Activated CD4-positive, alpha-beta memory T cell treated with anti-CD3 and anti-CD28 coated beads, Interleukin-2, amount 10 ng/mL, durations not matched to agents 7 days and 5 days (primary cell): ENCODE measurements around the gene SLC25A1. TPM values are rescaled to one million over a fixed set of nuclear protein-coding genes. Genes with fewer than 3 reads are reported as not detected.
"Not testable (repeated sequence)": the region's sequence is repeated elsewhere in the genome, so short reads cannot be mapped to it uniquely, and the experiment has no call there.

ENCODE experiments used
- CTCF ChIA-PET: fragments of 350-600 bp; sonication (Branson Sonifier 250); formaldehyde crosslinking; loops from one replicate; lab custom pipeline; 2021; ENCODE audit warnings: antibody characterized with exemption, inconsistent platforms; lab: Charles Lee
- POLR2A ChIA-PET: fragments of 350-600 bp; sonication (Branson Sonifier 250); formaldehyde crosslinking; loops from one replicate; lab custom pipeline; 2021; ENCODE audit warnings: antibody characterized with exemption; lab: Charles Lee
- DNase-seq: peaks from one replicate; pipeline ENCODE4 v3.0.0-alpha.2; 2020
- H3K27ac Mint-ChIP-seq: one replicate; pipeline ENCODE4 v1.8.0; 2021; ENCODE audit warnings: mild to moderate bottlenecking, mixed read lengths
- H3K27me3 Mint-ChIP-seq: one replicate; pipeline ENCODE4 v1.8.0; 2021; ENCODE audit warnings: mixed read lengths
- H3K36me3 Mint-ChIP-seq: one replicate; pipeline ENCODE4 v1.8.0; 2021; ENCODE audit warnings: low read depth, mixed read lengths
- H3K4me1 Mint-ChIP-seq: one replicate; pipeline ENCODE4 v1.8.0; 2021; ENCODE audit warnings: mixed read lengths
- H3K4me3 Mint-ChIP-seq: one replicate; pipeline ENCODE4 v1.8.0; 2021; ENCODE audit warnings: mild to moderate bottlenecking, mixed read lengths
- H3K9me3 Mint-ChIP-seq: one replicate; pipeline ENCODE4 v1.8.0; 2021; ENCODE audit warnings: mixed read lengths
- total RNA-seq, 2 experiments: library from RNA; stranded (reverse); gene quantifications; one replicate each; pipeline ENCODE4 v1.2.3, GENCODE V29; 2021

Gene SLC25A1
- total RNA-seq, 2 experiments from 2014 or later = 62.3 to 63.2 TPM

DNA sequence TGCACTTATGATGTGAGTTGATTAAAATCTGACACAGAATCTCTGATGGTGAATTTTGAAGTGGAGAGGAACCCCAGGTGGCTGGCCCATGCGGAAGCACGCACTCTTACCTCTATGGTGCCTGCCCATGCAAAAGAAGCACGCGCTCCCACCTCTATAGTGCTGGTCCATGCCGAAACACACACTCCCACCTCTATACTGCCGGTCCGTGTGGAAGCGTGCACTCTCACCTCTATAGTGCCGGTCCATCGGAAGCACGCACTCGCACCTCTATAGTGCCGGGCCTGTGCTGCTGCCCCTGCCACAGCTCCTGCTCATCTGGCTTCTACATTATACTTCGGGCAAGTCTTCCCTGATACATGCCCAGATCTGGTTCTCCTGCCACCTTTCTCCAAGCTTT is 36.8 kb upstream of the SLC25A1 start:
- CTCF ChIA-PET = interaction anchor here (0.5 kb wide), 1 partner anchor 10 kb away, joined by 3 read pairs; no protein-coding TSS in a partner anchor
- Mint-ChIP-seq H3K4me3 (no peak overlapping the region), H3K9me3 (no peaks in the 10 kb centered on the region), H3K36me3 (no peaks in the 10 kb centered on the region), H3K27ac (no peak overlapping the region), H3K4me1 (peaks cover 4% of the 10 kb centered on the region), H3K27me3 (peaks cover 16% of the 10 kb centered on the region)
- POLR2A ChIA-PET = no interaction called here
- no peak for DNase-seq

DNA sequence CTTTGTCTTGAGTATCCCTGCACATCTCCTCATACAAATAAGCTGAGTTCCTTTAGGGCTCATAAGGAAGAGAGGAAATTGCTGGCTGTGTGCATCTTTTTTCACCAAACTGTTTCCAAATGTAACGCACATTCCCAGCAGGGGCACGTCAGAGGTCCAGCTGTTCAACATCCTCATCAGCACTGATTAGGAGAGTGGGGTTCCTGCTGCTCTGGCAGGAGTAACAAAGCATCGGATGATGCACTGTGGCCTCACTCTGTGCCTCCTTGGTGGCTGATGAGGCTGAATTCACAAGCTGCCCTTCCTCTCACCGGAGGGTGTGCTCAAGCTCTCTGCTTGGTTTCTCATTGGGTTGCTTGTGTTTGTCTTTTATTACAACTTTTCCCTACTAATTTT is 35.5 kb upstream of the SLC25A1 start:
- no peaks in the 10 kb centered on the region for H3K9me3 Mint-ChIP-seq
- ChIA-PET POLR2A (no interaction called here), CTCF (no interaction called here)
- H3K4me1 Mint-ChIP-seq = peaks cover 4% of the 10 kb centered on the region
- no peaks in the 10 kb centered on the region for H3K36me3 Mint-ChIP-seq
- no peak overlapping the region for H3K4me3 Mint-ChIP-seq
- H3K27ac Mint-ChIP-seq = no peak overlapping the region
- H3K27me3 Mint-ChIP-seq = peaks cover 24% of the 10 kb centered on the region
- no peak for DNase-seq

DNA sequence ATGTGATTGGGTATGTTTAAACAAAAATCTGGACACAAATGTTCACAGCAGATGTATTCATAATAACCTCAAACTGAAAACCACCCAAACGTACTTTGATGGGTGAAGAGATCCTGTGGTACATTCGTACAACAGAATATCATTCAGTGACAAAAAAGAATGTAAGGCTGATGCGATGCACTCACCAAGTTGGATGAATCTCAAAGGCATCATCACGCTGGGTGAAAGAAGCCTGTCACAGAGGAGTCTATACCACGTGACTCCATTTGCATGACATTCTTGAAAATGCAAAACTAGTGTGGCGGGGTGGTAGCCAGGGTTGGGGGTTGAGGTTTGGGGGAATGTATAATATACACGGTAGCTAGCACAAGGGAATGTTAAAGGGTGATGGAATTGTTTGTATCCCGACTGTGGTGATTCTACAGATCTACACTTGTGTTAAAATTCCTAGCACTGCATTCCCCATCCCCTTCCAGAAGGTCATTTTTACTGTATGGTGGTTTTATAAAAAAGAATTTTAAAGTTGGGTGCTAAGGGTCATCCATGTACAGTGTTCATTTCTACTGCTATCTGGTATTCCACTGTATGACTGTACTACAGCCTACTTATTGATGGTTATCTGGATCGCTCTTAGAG is 35.0 kb upstream of the SLC25A1 start:
- Mint-ChIP-seq H3K27ac (no peak overlapping the region), H3K27me3 (peaks cover 26% of the 10 kb centered on the region), H3K36me3 (no peaks in the 10 kb centered on the region), H3K4me3 (no peak overlapping the region), H3K9me3 (no peaks in the 10 kb centered on the region), H3K4me1 (peaks cover 4% of the 10 kb centered on the region)
- DNase-seq = no peak
- POLR2A ChIA-PET = no interaction called here
- CTCF ChIA-PET = no interaction called here

DNA sequence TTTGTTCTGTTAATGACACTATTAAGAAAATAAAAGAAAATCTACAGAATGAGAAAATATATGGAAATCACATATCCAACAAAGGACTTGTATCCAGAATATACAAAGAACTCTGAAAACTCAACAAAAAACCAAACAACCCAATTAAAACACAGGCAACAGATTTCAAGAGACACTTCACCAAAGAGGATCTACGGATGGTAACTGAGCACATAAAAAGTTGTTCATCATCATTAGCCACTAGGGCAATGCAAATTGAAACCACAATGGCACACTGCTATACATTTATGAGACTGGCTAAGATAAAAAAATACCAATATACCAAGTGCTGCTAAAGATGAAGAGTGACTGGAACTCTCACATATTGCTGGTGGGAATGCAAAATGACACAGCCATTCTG is 34.5 kb upstream of the SLC25A1 start:
- ChIA-PET CTCF (no interaction called here), POLR2A (no interaction called here)
- peaks cover 28% of the 10 kb centered on the region for H3K27me3 Mint-ChIP-seq
- no peak for DNase-seq
- no peak overlapping the region for H3K27ac Mint-ChIP-seq
- H3K36me3 Mint-ChIP-seq = no peaks in the 10 kb centered on the region
- H3K4me1 Mint-ChIP-seq = peaks cover 3% of the 10 kb centered on the region
- no peak overlapping the region for H3K4me3 Mint-ChIP-seq
- H3K9me3 Mint-ChIP-seq = no peaks in the 10 kb centered on the region

DNA sequence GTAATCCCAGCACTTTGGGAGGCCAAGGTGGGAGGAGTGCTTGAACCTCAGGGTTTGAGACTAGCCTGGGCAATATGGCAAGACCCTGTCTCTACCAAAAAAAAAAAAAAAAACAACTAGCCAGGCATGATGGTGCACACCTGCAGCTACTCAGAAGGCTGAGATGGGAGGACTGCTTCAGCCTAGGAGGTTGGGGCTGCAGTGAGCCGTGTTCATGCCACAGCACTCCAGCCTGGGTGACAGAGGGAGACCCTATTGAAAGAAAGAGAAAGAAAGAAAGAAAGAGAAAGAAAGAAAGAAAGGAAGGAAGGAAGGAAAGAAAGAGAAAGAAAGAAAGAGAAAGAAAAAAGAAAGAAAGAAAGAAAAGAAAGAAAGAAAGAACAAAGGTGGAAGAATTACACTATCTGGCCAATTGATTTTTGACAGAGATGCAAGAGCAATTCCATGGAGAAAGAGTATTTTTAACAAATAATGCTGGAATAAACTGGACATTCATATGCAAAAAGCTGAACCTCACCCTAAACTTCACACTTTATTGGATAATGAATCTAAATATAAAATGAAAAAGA is 33.9 kb upstream of the SLC25A1 start:
- ChIA-PET POLR2A (no interaction called here), CTCF (interaction anchor here (0.7 kb wide), 1 partner anchor 28 kb away, joined by 3 read pairs; no protein-coding TSS in a partner anchor)
- Mint-ChIP-seq H3K27me3 (peaks cover 28% of the 10 kb centered on the region), H3K36me3 (no peaks in the 10 kb centered on the region), H3K4me3 (no peak overlapping the region), H3K27ac (no peak overlapping the region), H3K4me1 (no peaks in the 10 kb centered on the region), H3K9me3 (no peaks in the 10 kb centered on the region)
- no peak for DNase-seq

DNA sequence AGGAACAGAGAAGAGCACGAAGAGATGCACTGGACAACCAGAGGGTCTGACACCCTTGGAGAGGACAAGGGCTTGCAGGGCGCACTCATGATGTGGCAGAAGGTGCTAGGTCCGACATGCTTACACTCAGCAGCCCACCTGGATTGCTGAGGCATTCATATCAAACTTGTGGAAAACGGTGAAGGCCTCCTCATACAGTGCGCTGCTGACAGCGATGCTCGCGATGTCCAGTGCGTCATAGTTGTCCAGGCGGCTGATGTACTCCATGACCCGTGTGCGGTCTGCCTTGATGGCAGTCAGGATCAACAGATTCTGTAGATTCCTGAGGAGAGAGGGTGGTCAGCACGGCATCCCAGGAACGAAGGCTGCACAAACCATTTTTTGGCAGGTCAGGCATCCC is 31.7 kb upstream of the SLC25A1 start:
- Mint-ChIP-seq H3K27ac (no peak overlapping the region), H3K9me3 (no peaks in the 10 kb centered on the region), H3K4me3 (no peak overlapping the region), H3K27me3 (peaks cover 28% of the 10 kb centered on the region), H3K36me3 (no peaks in the 10 kb centered on the region), H3K4me1 (no peaks in the 10 kb centered on the region)
- ChIA-PET CTCF (no interaction called here), POLR2A (no interaction called here)
- no peak for DNase-seq

DNA sequence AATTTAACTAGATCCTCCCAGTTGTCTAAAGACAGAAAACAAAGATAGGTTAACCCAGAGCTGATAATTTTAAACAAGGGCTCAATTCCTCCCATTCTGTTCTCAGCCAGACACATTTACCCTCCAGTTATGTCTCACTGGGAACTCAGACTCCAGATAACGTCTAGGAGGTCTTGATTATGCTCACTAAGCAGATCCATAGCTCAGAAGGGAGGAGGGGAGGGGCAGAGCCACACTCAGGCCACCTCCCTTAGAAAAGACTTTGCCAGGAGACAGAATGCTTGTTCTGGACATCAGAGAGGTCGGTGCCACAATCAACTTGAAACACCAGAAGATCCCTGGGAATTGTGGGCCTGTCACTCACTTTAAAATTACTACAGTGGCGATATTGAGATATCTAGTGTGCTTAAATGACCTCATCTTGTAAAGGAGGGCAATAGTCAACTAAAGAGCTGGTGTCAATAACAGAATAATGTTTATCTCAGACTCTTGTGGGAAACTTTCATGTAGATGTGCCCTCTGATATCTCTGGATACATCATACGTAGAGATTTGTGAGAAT is 29.8 kb upstream of the SLC25A1 start:
- ChIA-PET POLR2A (no interaction called here), CTCF (no interaction called here)
- no peak for DNase-seq
- Mint-ChIP-seq H3K27me3 (peaks cover 26% of the 10 kb centered on the region), H3K36me3 (no peaks in the 10 kb centered on the region), H3K27ac (no peak overlapping the region), H3K4me1 (no peaks in the 10 kb centered on the region), H3K4me3 (no peak overlapping the region), H3K9me3 (no peaks in the 10 kb centered on the region)

DNA sequence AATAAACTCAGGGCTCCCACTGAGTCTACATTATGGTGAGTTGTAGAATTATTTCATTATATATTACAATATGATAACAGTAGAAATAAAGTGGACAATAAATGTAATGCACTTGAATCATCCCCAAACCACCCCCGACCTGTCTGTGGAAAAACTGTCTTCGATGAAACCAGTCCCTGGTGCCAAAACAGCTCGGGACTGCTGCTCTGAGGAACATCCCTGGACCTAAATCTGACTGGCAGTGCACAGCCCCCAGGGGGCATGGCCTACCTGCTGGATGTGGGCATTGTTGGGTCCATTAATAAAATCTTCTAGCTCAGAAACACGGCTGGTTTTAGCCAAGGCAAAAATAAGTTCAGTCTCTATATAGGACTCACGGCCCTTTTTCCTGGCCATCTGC is 29.3 kb upstream of the SLC25A1 start:
- ChIA-PET POLR2A (no interaction called here), CTCF (no interaction called here)
- Mint-ChIP-seq H3K4me1 (no peaks in the 10 kb centered on the region), H3K36me3 (no peaks in the 10 kb centered on the region), H3K4me3 (no peak overlapping the region), H3K27ac (no peak overlapping the region), H3K27me3 (peaks cover 22% of the 10 kb centered on the region), H3K9me3 (no peaks in the 10 kb centered on the region)
- no peak for DNase-seq

DNA sequence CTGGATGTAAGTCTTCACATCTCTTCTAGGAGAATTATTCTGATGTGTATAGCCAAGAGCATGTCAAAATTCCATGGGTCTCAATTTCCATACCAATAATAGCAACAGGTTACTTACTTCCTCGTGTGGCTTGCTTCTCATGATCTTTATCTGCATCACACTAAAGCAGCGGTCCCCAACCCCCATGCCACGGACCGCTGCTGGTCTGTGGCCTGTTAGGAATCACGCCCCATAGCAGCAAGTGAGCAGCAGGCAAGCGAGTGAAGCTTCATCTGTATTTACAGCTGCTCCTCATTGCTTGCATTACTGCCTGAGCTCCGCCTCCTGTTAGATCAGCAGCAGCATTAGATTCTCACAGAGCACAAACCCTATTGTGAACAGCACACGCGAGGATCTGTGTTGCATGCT is 28.9 kb upstream of the SLC25A1 start:
- POLR2A ChIA-PET = no interaction called here
- CTCF ChIA-PET = no interaction called here
- H3K27me3 Mint-ChIP-seq = peaks cover 18% of the 10 kb centered on the region
- H3K4me1 Mint-ChIP-seq = no peaks in the 10 kb centered on the region
- DNase-seq = no peak
- no peak overlapping the region for H3K27ac Mint-ChIP-seq
- H3K4me3 Mint-ChIP-seq = no peak overlapping the region
- no peaks in the 10 kb centered on the region for H3K36me3 Mint-ChIP-seq
- H3K9me3 Mint-ChIP-seq = peaks cover 2% of the 10 kb centered on the region

DNA sequence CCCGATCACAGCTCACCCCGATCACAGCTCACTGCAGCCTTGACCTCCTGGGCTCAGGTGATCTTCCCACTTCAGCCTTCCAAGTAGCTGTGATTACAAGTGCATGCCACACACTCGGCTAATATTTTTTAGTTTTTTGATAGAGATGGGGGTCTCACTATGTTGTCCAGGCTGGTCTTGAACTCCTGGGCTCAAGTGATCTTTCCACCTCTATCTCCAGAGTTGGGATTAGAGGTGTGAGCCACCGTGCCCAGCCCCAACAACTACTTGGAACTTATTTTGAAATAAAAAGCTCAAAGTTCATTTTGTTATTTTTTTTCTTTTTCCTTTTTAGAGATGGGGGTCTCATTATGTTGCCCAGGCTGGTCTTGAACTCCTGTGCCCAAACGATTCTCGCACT is 27.8 kb upstream of the SLC25A1 start:
- Mint-ChIP-seq H3K27ac (no peak overlapping the region), H3K4me1 (no peaks in the 10 kb centered on the region), H3K27me3 (peaks cover 15% of the 10 kb centered on the region), H3K9me3 (peaks cover 3% of the 10 kb centered on the region), H3K36me3 (no peaks in the 10 kb centered on the region), H3K4me3 (no peak overlapping the region)
- POLR2A ChIA-PET = no interaction called here
- no peak for DNase-seq
- CTCF ChIA-PET = no interaction called here

DNA sequence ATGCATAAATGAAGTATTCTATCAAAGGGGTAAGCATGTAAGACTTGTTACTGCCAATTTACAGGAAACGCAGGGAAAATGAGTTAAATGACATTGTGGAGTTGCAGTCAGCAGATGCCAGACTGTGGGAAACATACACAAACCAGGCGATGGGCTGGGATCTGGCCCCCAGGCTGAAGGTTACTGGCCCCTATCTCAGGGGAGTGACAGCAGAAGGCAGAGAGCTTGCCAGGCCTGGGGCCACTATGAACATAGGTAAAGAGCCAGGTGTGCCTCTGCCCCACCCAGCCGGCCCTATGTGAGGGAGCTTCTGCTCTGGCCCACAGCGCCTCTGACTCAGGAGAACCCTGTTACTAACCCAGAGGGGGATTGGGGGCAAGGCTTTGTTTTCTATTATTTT is 26.1 kb upstream of the SLC25A1 start:
- DNase-seq = no peak
- H3K36me3 Mint-ChIP-seq = no peaks in the 10 kb centered on the region
- H3K27ac Mint-ChIP-seq = no peak overlapping the region
- no peak overlapping the region for H3K4me3 Mint-ChIP-seq
- H3K4me1 Mint-ChIP-seq = no peaks in the 10 kb centered on the region
- ChIA-PET POLR2A (no interaction called here), CTCF (interaction anchor here (0.6 kb wide), 1 partner anchor 70 kb away, joined by 3 read pairs; no protein-coding TSS in a partner anchor)
- peaks cover 3% of the 10 kb centered on the region for H3K9me3 Mint-ChIP-seq
- H3K27me3 Mint-ChIP-seq = peaks cover 8% of the 10 kb centered on the region

DNA sequence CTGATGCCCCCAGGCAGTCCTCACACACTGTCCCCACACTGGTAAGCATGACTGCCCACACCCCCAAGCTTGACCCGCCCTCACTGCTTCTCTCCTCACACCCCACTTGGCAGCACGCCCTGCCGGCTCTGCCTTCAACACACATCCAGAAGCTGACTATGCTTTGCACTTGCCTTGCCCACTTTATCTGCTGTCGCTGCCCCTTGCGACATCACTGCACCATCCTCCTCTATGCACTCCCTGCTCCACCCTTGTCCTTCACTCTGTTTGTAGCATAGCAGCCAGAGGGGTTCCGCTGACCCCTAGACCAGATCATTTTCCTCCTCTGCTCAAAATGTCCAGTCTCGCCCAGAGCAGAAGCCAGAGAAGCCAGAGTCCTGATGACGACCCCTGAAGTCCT is 25.3 kb upstream of the SLC25A1 start:
- CTCF ChIA-PET = interaction anchor here (0.6 kb wide), 1 partner anchor 70 kb away, joined by 3 read pairs; no protein-coding TSS in a partner anchor
- Mint-ChIP-seq H3K27ac (no peak overlapping the region), H3K36me3 (no peaks in the 10 kb centered on the region), H3K27me3 (peaks cover 2% of the 10 kb centered on the region), H3K4me1 (no peaks in the 10 kb centered on the region), H3K9me3 (peaks cover 3% of the 10 kb centered on the region), H3K4me3 (no peak overlapping the region)
- POLR2A ChIA-PET = no interaction called here
- DNase-seq = no peak

DNA sequence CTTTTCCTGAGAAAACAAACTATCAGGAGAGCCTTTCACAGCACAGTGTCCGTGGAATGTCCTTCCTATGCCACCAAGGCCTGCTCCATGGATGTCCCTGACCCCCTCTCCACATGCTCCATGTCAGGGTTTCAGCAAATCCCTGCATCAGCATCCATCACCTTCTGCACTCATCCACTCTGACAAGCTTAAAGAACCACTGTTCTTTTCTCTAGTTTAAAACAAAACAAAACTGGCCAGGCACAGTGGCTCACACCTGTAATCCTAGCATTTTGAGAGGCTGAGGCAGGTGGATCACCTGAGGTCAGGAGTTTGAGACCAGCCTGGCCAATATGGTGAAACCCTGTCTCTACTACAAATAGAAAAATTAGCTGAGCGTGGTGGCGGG is 24.3 kb upstream of the SLC25A1 start:
- CTCF ChIA-PET, H3K4me3 Mint-ChIP-seq, H3K36me3 Mint-ChIP-seq, DNase-seq, H3K27me3 Mint-ChIP-seq, H3K9me3 Mint-ChIP-seq, H3K4me1 Mint-ChIP-seq, H3K27ac Mint-ChIP-seq, POLR2A ChIA-PET: not testable (repeated sequence)
